K562 (cell line): ENCODE results near the gene PLEKHH2. TPM values are rescaled to one million over a fixed set of nuclear protein-coding genes. Genes with fewer than 3 reads are reported as not detected.

Experiments
- ATAC-seq: fragments of 200-7000 bp; cut with Tn5 transposase; 3 replicates; pipeline ENCODE4 v1.9.1; 2020; ENCODE audit warnings: moderate library complexity
- BruUV-seq: library from RNA; stranded (reverse); fragments of 400-500 nt; replicated peaks from 2 replicates; lab custom pipeline; 2021; lab: Mats Ljungman, UMichigan
- CTCF ChIA-PET: fragments of 300-600 bp; formaldehyde crosslinking; extraction: SDS; loops from one replicate; lab custom pipeline; 2021; ENCODE audit warnings: low intra/inter-chr PET ratio; lab: Yijun Ruan, JAX
- POLR2A ChIA-PET: fragments of 300-600, 350-650 bp; sonication (Branson Sonifier 250); formaldehyde crosslinking; extraction: SDS; loops from one replicate; lab custom pipeline; 2021; ENCODE audit warnings: antibody characterized with exemption, inconsistent platforms; lab: Yijun Ruan, JAX
- DNase-seq, 4 experiments: peaks; one replicate each; pipeline versions ENCODE4 v3.0.0 to v3.0.0-alpha.2; 2011 to 2018; ENCODE audit warnings: low spot score in 3 of 4, mixed read lengths in 3 of 4; ENCODE audit errors: extremely low read depth in 1 of 4
- FAIRE-seq: peaks from 2 replicates; lab custom pipeline; 2011; peaks lifted over from hg19 to GRCh38; lab: Jason Lieb, UNC
- H2AFZ ChIP-seq: 2 replicates; pipeline ENCODE4 v1.6.0; 2011; ENCODE audit warnings: low read depth, low read length, control low read depth, inconsistent platforms
- H3K27ac ChIP-seq: fragments of 200-600 bp; 3 replicates; pipeline ENCODE4 v1.8.0; 2011; ENCODE audit warnings: low read depth, mild to moderate bottlenecking, control low read depth, inconsistent platforms, low read length, moderate library complexity, mixed read lengths; ENCODE audit errors: extremely low read depth
- H3K27me3 ChIP-seq, 2 experiments: fragments of 300-600 bp in 1 of 2; 2 replicates in 1 of 2; 3 replicates in 1 of 2; pipeline versions ENCODE4 v1.6.0 to v1.8.0; 2011; ENCODE audit warnings: inconsistent platforms in 2 of 2, low read length in 2 of 2, mild to moderate bottlenecking in 1 of 2, mixed read lengths in 1 of 2, moderate library complexity in 1 of 2; ENCODE audit not compliant: control insufficient read depth in 2 of 2, insufficient read depth in 2 of 2
- H3K36me3 ChIP-seq: fragments of 300-600 bp; 3 replicates; pipeline ENCODE4 v1.8.0; 2011; ENCODE audit warnings: mild to moderate bottlenecking, low read length, inconsistent platforms; ENCODE audit not compliant: control insufficient read depth, insufficient read depth
- H3K4me1 ChIP-seq, 2 experiments: fragments of 200-600 bp in 1 of 2; replicated peaks in 1 of 2; 2 replicates in 1 of 2; 3 replicates in 1 of 2; pipeline versions ENCODE4 v1.5.1 to v1.8.0; 2011; ENCODE audit warnings: inconsistent platforms in 2 of 2, low read length in 2 of 2, mild to moderate bottlenecking in 1 of 2, mixed read lengths in 1 of 2, moderate library complexity in 1 of 2; ENCODE audit not compliant: control insufficient read depth in 2 of 2, insufficient read depth in 2 of 2
- H3K4me2 ChIP-seq: 2 replicates; pipeline ENCODE4 v1.6.1; 2011; ENCODE audit warnings: low read length, control low read depth, inconsistent platforms, mixed read lengths; ENCODE audit not compliant: insufficient read depth
- H3K4me3 ChIP-seq: fragments of 200-600 bp; sonication (generic), shearing (Covaris generic); 2 replicates; pipeline ENCODE4 v1.5.1; 2016; ENCODE audit warnings: control low read depth, inconsistent platforms
- H3K79me2 ChIP-seq: fragments of 200-600 bp; 3 replicates; pipeline ENCODE4 v1.8.0; 2011; ENCODE audit warnings: low read length, inconsistent platforms; ENCODE audit not compliant: control insufficient read depth, insufficient read depth
- H3K9ac ChIP-seq, 2 experiments: 2 replicates each; pipeline versions ENCODE4 v1.6.0 to v1.6.1; 2011; ENCODE audit warnings: low read depth in 2 of 2, low read length in 2 of 2, control low read depth in 1 of 2, inconsistent platforms in 1 of 2, mild to moderate bottlenecking in 1 of 2, mixed read lengths in 1 of 2; ENCODE audit not compliant: insufficient read depth in 1 of 2
- H3K9me1 ChIP-seq: one replicate; pipeline ENCODE4 v1.6.0; 2011; ENCODE audit warnings: inconsistent platforms, mild to moderate bottlenecking, low read length, moderate library complexity; ENCODE audit not compliant: control insufficient read depth, insufficient read depth
- H3K9me3 ChIP-seq: replicated peaks from 2 replicates; pipeline ENCODE4 v1.5.1; 2011; ENCODE audit warnings: low read depth, low read length, inconsistent platforms; ENCODE audit not compliant: control insufficient read depth, insufficient read depth
- H4K20me1 ChIP-seq: replicated peaks from 2 replicates; pipeline ENCODE4 v1.6.1; 2011; ENCODE audit warnings: low read length, inconsistent platforms, mixed read lengths; ENCODE audit not compliant: control insufficient read depth, insufficient read depth
- POLR2A ChIP-seq: fragments of 450-650 bp; conservative IDR thresholded peaks from 2 replicates; pipeline ENCODE4 v1.6.1; 2016
- in situ Hi-C: fragments of 300-500 bp; cut with MboI; formaldehyde crosslinking; loops from 4 replicates; pipeline ENCODE4 v1.15.0; 2018; ENCODE audit warnings: inconsistent platforms, mixed read lengths
- intact Hi-C: fragments of 100-400 bp; cut with micrococcal nuclease; formaldehyde crosslinking; loops from 2 replicates; pipeline ENCODE4 v1.14.2; 2022
- polyA plus RNA-seq, 8 experiments: library from polyadenylated mRNA; depleted of rRNA in 4 of 8; stranded (reverse) in 5 of 8; unstranded in 3 of 8; fragments of >200 nt; fragmentation: Nextera tagmentation in 2 of 8; fragmentation: Illumina TruSeq in 1 of 8; extraction: Ambion mirVana in 2 of 8; extraction: Trizol in 1 of 8; gene quantifications; 2 replicates each; pipeline versions ENCODE4 v1.2.1 to v1.2.3, GENCODE V29; 2011 to 2014; ENCODE audit warnings: inconsistent platforms in 1 of 8, missing spikeins in 1 of 8
- total RNA-seq, 7 experiments: library from RNA; depleted of rRNA in 6 of 7; stranded (reverse); fragments of >200 nt in 6 of 7; fragmentation: Illumina TruSeq in 2 of 7; extraction: Trizol in 2 of 7; gene quantifications; 2 replicates each; pipeline versions ENCODE4 v1.2.1 to v1.2.3, GENCODE V29; 2011 to 2021; ENCODE audit warnings: low replicate concordance in 1 of 7
- TF ChIP-seq, protein P1 (sequence below), 3 experiments: fragments of 200-800 bp in 1 of 3; fragments of 250-450 bp in 1 of 3; fragments of 450-650 bp in 1 of 3; sonication (Bioruptor Pico) in 1 of 3; sonication (Bioruptor generic) in 1 of 3; formaldehyde crosslinking in 1 of 3; IDR thresholded peaks; 2 replicates each; pipeline versions ENCODE4 v1.6.1 to v1.8.0; 2016 to 2022; ENCODE audit warnings: mild to moderate bottlenecking in 2 of 3, missing genetic modification characterization in 2 of 3, missing compliant biosample characterization in 1 of 3, moderate library complexity in 1 of 3

Gene PLEKHH2
- total and polyA plus RNA-seq, 9 of the 15 experiments (the other 6 are each of a cell fraction or from before 2014, with no cell fraction given), result 0.77 to 13.5 (median 2.7) TPM

DNA sequence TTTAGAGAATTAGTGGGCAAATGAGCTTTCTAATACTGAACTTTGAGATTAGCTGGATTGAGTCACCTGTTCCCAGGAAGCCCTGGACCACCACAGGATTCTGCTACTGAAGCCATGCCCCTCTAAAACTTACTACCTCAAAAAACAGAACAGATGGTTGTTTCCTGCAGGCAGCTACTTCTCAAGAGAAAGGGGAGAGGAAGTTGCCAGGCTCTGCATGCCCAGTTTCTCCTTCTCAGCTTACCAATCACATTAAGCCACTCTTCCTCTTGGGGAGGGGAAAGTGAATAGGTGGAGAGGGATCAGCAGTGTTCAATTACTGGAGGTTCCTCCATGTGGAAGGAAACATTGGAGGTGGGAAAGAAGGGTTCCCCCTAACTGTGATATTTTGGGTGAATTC, 64.1 kb downstream of the PLEKHH2 start:
- no peaks in the 10 kb centered on the region for H3K27me3 ChIP-seq
- CTCF ChIA-PET, result no interaction called here
- peak; percentile 32 for FAIRE-seq

More for the DNA sequence above, 64.1 kb downstream of the PLEKHH2 start:
- H3K36me3 ChIP-seq, result no peaks in the 10 kb centered on the region
- BruUV-seq, result no TSS peak
- no peak overlapping the region for H3K4me2 ChIP-seq
- no peak overlapping the region for H3K27ac ChIP-seq
- peaks cover 3 to 9% of the 10 kb centered on the region in 2 experiments; a peak in 2 of 5 replicates for H3K4me1 ChIP-seq
- POLR2A ChIA-PET, result interaction anchor here (1.0 to 1.1 kb wide), 2 partner anchors 18 to 25 kb away, joined by 3 read pairs; partner anchors contain the start of gene C1GALT1C1L
- ATAC-seq, result no peak
- TF ChIP-seq, protein P1, sequence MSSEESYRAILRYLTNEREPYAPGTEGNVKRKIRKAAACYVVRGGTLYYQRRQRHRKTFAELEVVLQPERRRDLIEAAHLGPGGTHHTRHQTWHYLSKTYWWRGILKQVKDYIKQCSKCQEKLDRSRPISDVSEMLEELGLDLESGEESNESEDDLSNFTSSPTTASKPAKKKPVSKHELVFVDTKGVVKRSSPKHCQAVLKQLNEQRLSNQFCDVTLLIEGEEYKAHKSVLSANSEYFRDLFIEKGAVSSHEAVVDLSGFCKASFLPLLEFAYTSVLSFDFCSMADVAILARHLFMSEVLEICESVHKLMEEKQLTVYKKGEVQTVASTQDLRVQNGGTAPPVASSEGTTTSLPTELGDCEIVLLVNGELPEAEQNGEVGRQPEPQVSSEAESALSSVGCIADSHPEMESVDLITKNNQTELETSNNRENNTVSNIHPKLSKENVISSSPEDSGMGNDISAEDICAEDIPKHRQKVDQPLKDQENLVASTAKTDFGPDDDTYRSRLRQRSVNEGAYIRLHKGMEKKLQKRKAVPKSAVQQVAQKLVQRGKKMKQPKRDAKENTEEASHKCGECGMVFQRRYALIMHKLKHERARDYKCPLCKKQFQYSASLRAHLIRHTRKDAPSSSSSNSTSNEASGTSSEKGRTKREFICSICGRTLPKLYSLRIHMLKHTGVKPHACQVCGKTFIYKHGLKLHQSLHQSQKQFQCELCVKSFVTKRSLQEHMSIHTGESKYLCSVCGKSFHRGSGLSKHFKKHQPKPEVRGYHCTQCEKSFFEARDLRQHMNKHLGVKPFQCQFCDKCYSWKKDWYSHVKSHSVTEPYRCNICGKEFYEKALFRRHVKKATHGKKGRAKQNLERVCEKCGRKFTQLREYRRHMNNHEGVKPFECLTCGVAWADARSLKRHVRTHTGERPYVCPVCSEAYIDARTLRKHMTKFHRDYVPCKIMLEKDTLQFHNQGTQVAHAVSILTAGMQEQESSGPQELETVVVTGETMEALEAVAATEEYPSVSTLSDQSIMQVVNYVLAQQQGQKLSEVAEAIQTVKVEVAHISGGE (CRISPR knock-in tag; IDR thresholded peaks at IDR 0.05), result peak in 1 of 3 experiments; percentile 37; a peak in 1 of 6 replicates
- TF ChIP-seq POLR2A, result no peak
- no peak for DNase-seq
- H3K9me3 ChIP-seq, result no peaks in the 10 kb centered on the region
- in situ Hi-C loops (no loop called here), intact Hi-C loops (no loop called here)
- no peaks in the 10 kb centered on the region for H4K20me1 ChIP-seq
- no peaks in the 10 kb centered on the region for H3K9me1 ChIP-seq
- H3K79me2 ChIP-seq, result no peaks in the 10 kb centered on the region
- peak overlapping the region; percentile 37 for H2AFZ ChIP-seq
- H3K9ac ChIP-seq, result no peak overlapping the region
- H3K4me3 ChIP-seq, result no peak overlapping the region
